RWPE2 (cell line): ENCODE data around the gene UMODL1.

Experiments used
- ATAC-seq: fragments of 200-7000 bp; cut with Tn5 transposase; 3 replicates; pipeline ENCODE4 v1.9.1; 2021; ENCODE audit warnings: low read depth
- DNase-seq: peaks from one replicate; pipeline ENCODE4 v3.0.0-alpha.2; 2020; ENCODE audit warnings: low spot score
- H3K27ac ChIP-seq: fragments of 450-650 bp; 2 replicates; pipeline ENCODE4 v1.5.1; 2017; ENCODE audit warnings: mild to moderate bottlenecking; ENCODE audit not compliant: poor library complexity, severe bottlenecking
- H3K27me3 ChIP-seq: fragments of 250-450 bp; sonication (Bioruptor Pico); 2 replicates; pipeline ENCODE4 v1.5.1; 2021; ENCODE audit warnings: mild to moderate bottlenecking, moderate library complexity; ENCODE audit not compliant: insufficient read depth, poor library complexity, severe bottlenecking
- H3K36me3 ChIP-seq: fragments of 250-450 bp; sonication (Bioruptor Pico); 2 replicates; pipeline ENCODE4 v1.5.1; 2020; ENCODE audit warnings: low read depth, mild to moderate bottlenecking, moderate library complexity
- H3K4me1 ChIP-seq: fragments of 250-450 bp; sonication (Bioruptor Pico); 2 replicates; pipeline ENCODE4 v1.5.1; 2021; ENCODE audit warnings: mild to moderate bottlenecking, moderate library complexity; ENCODE audit not compliant: insufficient read depth, poor library complexity, severe bottlenecking
- H3K4me3 ChIP-seq: fragments of 250-450 bp; sonication (Bioruptor Pico); 2 replicates; pipeline ENCODE4 v1.5.1; 2021; ENCODE audit warnings: mild to moderate bottlenecking, moderate library complexity; ENCODE audit not compliant: severe bottlenecking
- H3K9me3 ChIP-seq: fragments of 250-450 bp; sonication (Bioruptor Pico); 2 replicates; pipeline ENCODE4 v1.5.1; 2021; ENCODE audit warnings: mild to moderate bottlenecking, moderate library complexity; ENCODE audit not compliant: severe bottlenecking
- TF ChIP-seq, protein P1 (sequence below): fragments of 450-650 bp; IDR thresholded peaks from one replicate; pipeline ENCODE4 v1.5.1; 2017; ENCODE audit warnings: mild to moderate bottlenecking, moderate library complexity; ENCODE audit not compliant: poor library complexity, severe bottlenecking

The UMODL1 gene

GRCh38 chr21:42188663-42189062, 117.5 kb downstream of the UMODL1 start:
- H3K9me3 ChIP-seq: no peaks in the 10 kb centered on the region
- no peak overlapping the region for H3K27ac ChIP-seq
- H3K36me3 ChIP-seq: no peaks in the 10 kb centered on the region
- DNase-seq: no peak
- H3K4me3 ChIP-seq: no peak overlapping the region
- ATAC-seq: no peak
- TF ChIP-seq, protein P1, sequence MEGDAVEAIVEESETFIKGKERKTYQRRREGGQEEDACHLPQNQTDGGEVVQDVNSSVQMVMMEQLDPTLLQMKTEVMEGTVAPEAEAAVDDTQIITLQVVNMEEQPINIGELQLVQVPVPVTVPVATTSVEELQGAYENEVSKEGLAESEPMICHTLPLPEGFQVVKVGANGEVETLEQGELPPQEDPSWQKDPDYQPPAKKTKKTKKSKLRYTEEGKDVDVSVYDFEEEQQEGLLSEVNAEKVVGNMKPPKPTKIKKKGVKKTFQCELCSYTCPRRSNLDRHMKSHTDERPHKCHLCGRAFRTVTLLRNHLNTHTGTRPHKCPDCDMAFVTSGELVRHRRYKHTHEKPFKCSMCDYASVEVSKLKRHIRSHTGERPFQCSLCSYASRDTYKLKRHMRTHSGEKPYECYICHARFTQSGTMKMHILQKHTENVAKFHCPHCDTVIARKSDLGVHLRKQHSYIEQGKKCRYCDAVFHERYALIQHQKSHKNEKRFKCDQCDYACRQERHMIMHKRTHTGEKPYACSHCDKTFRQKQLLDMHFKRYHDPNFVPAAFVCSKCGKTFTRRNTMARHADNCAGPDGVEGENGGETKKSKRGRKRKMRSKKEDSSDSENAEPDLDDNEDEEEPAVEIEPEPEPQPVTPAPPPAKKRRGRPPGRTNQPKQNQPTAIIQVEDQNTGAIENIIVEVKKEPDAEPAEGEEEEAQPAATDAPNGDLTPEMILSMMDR: no peak
- no peaks in the 10 kb centered on the region for H3K27me3 ChIP-seq
- peaks cover 6% of the 10 kb centered on the region for H3K4me1 ChIP-seq

- H3K4me1 ChIP-seq: peaks cover 7% of the 10 kb centered on the region
- no peak for DNase-seq
- H3K4me3 ChIP-seq: no peak overlapping the region
- H3K27me3 ChIP-seq: no peaks in the 10 kb centered on the region
- H3K9me3 ChIP-seq: no peaks in the 10 kb centered on the region
- no peaks in the 10 kb centered on the region for H3K36me3 ChIP-seq
- no peak overlapping the region for H3K27ac ChIP-seq
- ATAC-seq: no peak
- TF ChIP-seq, protein P1: no peak
Observed at GRCh38 chr21:42189431-42189830, 118.3 kb downstream of the UMODL1 start.

DNA sequence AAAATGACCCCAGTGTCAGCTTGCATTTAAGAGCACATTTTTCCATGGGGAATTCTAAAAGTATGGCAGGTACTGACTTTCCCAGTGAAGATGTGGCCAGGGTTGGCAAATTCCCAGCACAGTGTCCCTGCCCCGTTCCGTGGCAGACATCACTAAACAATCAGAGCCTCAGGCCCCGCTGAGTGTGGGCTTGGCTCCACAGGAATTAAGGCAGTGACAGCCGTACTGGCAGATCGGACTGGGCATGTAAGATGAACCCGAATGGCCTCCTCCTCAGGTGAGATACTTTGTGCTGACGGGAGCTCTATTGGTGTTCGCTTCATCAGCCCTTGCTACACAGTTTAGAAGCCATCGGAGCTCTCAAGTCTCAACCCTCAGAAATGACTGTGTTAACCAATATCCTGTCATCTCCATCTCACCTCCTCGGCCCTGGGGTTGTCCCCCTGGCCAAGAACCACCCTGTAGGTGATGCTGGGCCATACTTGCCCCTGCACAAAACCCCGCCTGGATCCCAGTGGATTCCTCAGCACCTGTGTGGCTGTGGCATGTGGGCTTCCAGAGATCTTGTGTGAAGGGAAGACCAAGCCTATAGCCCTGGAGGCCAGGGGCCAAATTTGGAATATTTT, 118.9 kb downstream of the UMODL1 start:
- Histone ChIP-seq H3K4me1 (peaks cover 9% of the 10 kb centered on the region), H3K27ac (no peak overlapping the region), H3K4me3 (no peak overlapping the region), H3K9me3 (no peaks in the 10 kb centered on the region), H3K36me3 (no peaks in the 10 kb centered on the region), H3K27me3 (no peaks in the 10 kb centered on the region)
- DNase-seq (no peak), ATAC-seq (no peak)
- TF ChIP-seq, protein P1: no peak

DNA sequence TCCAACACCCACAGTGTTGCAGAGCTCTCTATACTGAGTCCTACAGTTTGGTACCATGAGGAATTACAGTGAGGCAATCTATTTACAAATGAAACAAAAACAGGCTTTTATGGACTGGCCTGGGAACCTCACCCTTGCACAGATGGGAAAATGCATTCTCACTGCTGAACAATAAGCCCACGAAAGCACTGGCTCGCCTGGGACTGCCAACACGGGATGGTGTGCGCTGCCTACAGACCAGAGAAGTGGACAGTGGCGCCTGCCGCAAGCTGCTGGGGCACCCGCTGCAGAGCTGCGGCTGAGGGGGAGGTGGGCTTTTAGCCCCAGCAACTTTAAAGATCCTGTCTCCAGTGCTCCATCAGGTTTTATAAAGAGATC, 119.4 kb downstream of the UMODL1 start:
- DNase-seq (no peak), ATAC-seq (no peak)
- H3K9me3 ChIP-seq: no peaks in the 10 kb centered on the region
- H3K4me3 ChIP-seq: no peak overlapping the region
- H3K4me1 ChIP-seq: peaks cover 13% of the 10 kb centered on the region
- H3K27me3 ChIP-seq: no peaks in the 10 kb centered on the region
- H3K27ac ChIP-seq: no peak overlapping the region
- no peaks in the 10 kb centered on the region for H3K36me3 ChIP-seq
- TF ChIP-seq, protein P1: no peak

DNA sequence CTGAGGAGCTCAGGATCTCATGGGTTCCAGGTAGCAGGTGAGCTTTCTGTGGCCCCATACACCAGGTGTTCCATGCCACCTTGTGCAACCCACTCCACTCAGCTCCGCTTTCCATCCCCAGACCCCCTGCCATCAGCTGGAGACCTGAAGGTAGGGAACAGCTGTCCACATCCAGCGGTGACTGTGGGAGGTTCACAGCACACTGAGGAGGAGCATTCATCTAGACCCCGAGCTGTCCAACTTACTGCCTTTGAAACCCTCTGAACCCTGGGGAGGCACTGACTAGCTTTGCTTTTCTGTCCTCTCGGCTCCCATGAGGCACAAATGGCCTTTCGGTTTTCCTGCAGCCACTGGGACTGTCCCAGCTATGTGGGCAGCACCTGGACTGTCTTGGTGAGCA, 119.9 kb downstream of the UMODL1 start:
- Histone ChIP-seq H3K9me3 (no peaks in the 10 kb centered on the region), H3K36me3 (no peaks in the 10 kb centered on the region), H3K4me3 (no peak overlapping the region), H3K4me1 (peaks cover 17% of the 10 kb centered on the region), H3K27me3 (no peaks in the 10 kb centered on the region), H3K27ac (no peak overlapping the region)
- no peak for ATAC-seq
- TF ChIP-seq, protein P1: no peak
- DNase-seq: no peak
